ENCODE data around the gene TPST1. TPM values are rescaled to one million over a fixed set of nuclear protein-coding genes. Genes with fewer than 3 reads are reported as not detected.
"Not testable (repeated sequence)": the region's sequence is repeated elsewhere in the genome, so short reads cannot be mapped to it uniquely, and the experiment has no call there.

TPST1 gene
- 20.4 and 24.6 TPM in 2 replicates for total RNA-seq (2014; rRNA removed; shearing (Covaris generic))

DNA sequence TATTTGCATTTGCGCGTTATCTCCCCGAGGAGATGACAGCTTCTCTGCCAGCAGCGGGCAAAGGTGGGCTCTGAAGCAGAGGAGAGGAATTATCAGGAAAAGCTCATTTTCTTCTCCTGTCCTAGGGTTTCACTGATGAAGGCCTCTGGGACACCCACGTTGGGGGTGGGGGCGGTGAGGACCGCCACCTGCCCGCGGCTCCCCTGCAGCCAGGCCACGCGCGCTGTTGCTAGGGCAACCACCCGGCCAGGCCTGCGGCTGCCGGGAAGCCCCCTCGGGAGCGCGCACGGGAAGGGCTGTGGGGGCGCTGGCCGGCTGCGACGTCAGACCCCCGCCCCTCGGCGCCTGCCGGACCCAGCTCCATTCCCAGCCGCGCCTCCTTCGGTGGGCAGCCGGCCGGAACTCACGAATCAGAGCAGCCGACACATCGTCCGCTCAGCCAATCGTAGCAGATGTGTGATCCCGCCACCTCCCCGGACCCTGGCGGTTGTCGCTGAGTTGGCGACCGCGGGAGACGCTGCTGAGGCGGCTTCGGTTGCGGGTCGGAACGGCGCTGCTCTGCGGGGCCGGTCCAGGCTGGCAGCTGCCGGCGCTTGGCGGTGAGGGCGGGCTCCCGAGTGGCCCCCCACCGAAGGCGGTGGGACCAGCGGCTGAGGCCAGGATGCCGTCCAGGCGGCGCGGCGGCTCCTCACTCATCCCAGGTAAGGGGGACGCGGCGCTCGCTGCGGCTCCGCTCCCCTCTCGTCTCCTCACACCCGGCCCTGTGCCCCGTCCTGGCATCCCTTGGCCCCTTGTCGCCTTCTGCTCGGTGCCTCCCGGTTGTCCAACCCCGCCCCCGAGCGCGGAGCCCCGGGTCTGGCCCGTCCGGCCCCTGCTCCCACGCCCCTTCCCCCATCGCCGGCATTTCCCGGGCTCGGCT is at the start of gene TPST1:
Gene TPST1, plus strand, starts transcription at position 513 of the 919 bp plus-strand sequence. CDS start 35,092 bp downstream, outside the sequence.
- peak within 1 kb of the TSS; percentile 98 for H3K4me3 ChIP-seq (ENCODE audit: insufficient read depth, low read depth, low read length)
- no peaks in the 10 kb centered on the region for H3K36me3 ChIP-seq (replicated peaks; ENCODE audit: control insufficient read depth, insufficient read depth, low read length)
- peaks cover 9% of the 10 kb centered on the region for H3K27me3 ChIP-seq (ENCODE audit: control insufficient read depth, insufficient read depth, low read length)
- DNase-seq: peak; percentile 99

GRCh38 chr7:66156035-66156434 is 49.1 kb upstream of the TPST1 start:
- H3K4me3 ChIP-seq (ENCODE audit: insufficient read depth, low read depth, low read length); DNase-seq; H3K27me3 ChIP-seq (ENCODE audit: control insufficient read depth, insufficient read depth, low read length); H3K36me3 ChIP-seq (replicated peaks; ENCODE audit: control insufficient read depth, insufficient read depth, low read length): not testable (repeated sequence)

DNA sequence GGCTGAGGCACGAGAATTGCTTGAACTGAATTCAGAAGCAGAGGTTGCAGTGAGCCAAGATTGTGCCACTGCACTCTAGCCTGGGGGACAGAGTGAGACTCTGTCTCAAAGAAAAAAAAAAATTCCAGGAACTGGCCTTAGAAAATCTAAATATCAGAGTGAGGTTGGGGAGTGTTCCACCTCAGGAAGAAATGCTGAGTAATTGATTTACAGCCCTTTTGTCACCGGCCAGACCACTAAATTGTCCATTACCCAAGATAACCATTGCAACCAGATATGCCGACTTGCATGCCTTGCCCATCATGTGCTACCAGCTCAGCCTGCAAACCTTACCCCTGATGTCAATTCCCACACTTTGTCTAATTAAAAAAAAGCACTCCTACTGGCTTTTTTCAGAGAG is 48.1 kb upstream of the TPST1 start:
- H3K4me3 ChIP-seq (ENCODE audit: insufficient read depth, low read depth, low read length): no peak overlapping the region
- H3K27me3 ChIP-seq (ENCODE audit: control insufficient read depth, insufficient read depth, low read length): no peaks in the 10 kb centered on the region
- DNase-seq: no peak
- H3K36me3 ChIP-seq (replicated peaks; ENCODE audit: control insufficient read depth, insufficient read depth, low read length): peaks cover 4% of the 10 kb centered on the region

DNA sequence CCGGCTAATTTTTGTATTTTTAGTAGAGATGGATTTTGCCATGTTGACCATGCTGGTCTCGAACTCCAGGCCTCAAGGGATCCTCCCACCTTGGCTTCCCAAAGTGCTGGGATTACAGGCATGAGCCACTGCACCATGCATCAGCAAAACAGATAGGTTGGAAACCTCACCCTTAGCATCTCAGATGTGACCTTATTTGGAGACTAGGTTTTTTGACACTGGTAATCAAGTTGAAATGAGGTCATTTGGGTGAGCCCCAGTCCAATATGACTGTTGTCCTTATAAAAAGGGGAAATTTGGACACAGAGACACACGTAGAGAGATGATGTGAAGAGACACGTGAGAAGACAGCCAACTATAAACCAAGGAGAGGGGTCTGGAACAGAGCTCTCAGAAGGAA is 42.5 kb upstream of the TPST1 start:
- H3K4me3 ChIP-seq (ENCODE audit: insufficient read depth, low read depth, low read length): no peak overlapping the region
- H3K27me3 ChIP-seq (ENCODE audit: control insufficient read depth, insufficient read depth, low read length): no peaks in the 10 kb centered on the region
- no peaks in the 10 kb centered on the region for H3K36me3 ChIP-seq (replicated peaks; ENCODE audit: control insufficient read depth, insufficient read depth, low read length)
- DNase-seq: no peak

DNA sequence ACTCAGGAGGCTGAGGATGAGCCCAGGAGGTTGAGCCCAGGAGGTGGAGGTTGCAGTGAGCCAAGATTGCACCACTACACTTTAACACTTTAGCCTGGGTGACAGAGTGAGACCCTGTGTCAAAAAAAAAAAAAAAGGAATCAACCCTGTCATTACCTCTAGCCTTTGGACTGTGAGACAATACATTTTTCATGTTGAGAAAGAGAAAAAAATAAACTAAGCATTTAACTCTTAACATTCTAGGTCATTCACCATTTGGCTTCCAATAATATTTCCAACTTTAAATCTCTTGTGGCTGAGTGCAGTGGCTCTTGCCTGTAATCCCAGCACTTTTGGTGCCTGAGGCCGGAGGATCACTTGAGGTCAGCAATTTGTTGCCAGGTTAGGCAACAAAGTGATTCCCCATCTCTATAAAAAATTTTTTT is 41.9 kb upstream of the TPST1 start:
- Histone ChIP-seq H3K36me3 (replicated peaks; ENCODE audit: control insufficient read depth, insufficient read depth, low read length) (no peaks in the 10 kb centered on the region), H3K27me3 (ENCODE audit: control insufficient read depth, insufficient read depth, low read length) (no peaks in the 10 kb centered on the region), H3K4me3 (ENCODE audit: insufficient read depth, low read depth, low read length) (no peak overlapping the region)
- no peak for DNase-seq

GRCh38 chr7:66164356-66164755 is 40.8 kb upstream of the TPST1 start:
- H3K36me3 ChIP-seq (replicated peaks; ENCODE audit: control insufficient read depth, insufficient read depth, low read length): no peaks in the 10 kb centered on the region
- no peaks in the 10 kb centered on the region for H3K27me3 ChIP-seq (ENCODE audit: control insufficient read depth, insufficient read depth, low read length)
- H3K4me3 ChIP-seq (ENCODE audit: insufficient read depth, low read depth, low read length): no peak overlapping the region
- DNase-seq: no peak

DNA sequence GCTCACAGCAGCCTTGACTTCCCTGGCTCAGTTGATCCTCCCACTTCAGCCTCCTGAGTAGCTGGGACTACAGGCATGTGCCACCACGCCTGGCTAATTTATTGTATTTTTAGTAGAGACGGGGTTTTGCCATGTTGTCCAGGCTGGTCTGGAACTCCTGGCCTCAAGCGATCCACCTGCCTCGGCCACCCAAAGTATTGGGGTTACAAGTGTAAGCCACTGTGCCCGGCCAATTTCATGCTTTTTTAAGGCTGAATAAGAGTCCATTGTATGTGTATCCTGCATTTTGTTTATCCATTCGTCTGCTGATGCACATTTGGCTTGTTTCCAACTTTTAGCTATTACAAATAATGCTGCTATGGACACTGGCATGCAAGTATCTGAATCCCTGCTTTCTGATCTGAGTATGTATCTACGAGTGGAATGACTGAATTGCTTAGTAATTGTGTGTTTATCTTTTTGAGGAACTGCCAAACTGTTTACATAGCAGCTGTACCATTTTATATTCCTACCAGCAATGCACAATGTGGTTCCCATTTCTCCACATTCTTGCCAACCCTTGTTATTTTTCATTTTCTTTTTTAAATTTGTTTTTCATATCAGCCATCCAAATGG is 37.3 kb upstream of the TPST1 start:
- Histone ChIP-seq H3K4me3 (ENCODE audit: insufficient read depth, low read depth, low read length) (no peak overlapping the region), H3K27me3 (ENCODE audit: control insufficient read depth, insufficient read depth, low read length) (no peaks in the 10 kb centered on the region)
- no peak for DNase-seq

DNA sequence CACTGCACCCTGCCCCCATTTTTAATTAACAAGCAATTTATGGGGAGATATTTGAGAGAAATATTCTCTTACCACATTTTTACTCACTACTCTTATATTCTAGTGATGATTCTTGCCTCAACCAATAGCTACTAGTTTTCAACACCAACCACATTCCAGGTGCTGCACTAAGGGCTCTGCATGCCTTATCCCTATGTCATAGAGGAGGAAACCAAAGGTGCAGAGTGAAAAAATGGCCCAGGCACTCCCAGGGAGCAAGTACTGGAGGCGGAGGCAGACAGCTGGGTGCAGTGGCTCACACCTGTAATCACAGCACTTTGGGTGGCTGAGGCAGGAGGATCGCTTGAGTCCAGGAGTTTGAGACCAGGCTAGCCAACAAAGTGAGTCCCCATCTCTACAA is 35.5 kb upstream of the TPST1 start:
- Histone ChIP-seq H3K27me3 (ENCODE audit: control insufficient read depth, insufficient read depth, low read length) (no peaks in the 10 kb centered on the region), H3K36me3 (replicated peaks; ENCODE audit: control insufficient read depth, insufficient read depth, low read length) (no peaks in the 10 kb centered on the region), H3K4me3 (ENCODE audit: insufficient read depth, low read depth, low read length) (no peak overlapping the region)
- DNase-seq: no peak

More for the DNA sequence above, 37.3 kb upstream of the TPST1 start:
- H3K36me3 ChIP-seq (replicated peaks; ENCODE audit: control insufficient read depth, insufficient read depth, low read length): no peaks in the 10 kb centered on the region

DNA sequence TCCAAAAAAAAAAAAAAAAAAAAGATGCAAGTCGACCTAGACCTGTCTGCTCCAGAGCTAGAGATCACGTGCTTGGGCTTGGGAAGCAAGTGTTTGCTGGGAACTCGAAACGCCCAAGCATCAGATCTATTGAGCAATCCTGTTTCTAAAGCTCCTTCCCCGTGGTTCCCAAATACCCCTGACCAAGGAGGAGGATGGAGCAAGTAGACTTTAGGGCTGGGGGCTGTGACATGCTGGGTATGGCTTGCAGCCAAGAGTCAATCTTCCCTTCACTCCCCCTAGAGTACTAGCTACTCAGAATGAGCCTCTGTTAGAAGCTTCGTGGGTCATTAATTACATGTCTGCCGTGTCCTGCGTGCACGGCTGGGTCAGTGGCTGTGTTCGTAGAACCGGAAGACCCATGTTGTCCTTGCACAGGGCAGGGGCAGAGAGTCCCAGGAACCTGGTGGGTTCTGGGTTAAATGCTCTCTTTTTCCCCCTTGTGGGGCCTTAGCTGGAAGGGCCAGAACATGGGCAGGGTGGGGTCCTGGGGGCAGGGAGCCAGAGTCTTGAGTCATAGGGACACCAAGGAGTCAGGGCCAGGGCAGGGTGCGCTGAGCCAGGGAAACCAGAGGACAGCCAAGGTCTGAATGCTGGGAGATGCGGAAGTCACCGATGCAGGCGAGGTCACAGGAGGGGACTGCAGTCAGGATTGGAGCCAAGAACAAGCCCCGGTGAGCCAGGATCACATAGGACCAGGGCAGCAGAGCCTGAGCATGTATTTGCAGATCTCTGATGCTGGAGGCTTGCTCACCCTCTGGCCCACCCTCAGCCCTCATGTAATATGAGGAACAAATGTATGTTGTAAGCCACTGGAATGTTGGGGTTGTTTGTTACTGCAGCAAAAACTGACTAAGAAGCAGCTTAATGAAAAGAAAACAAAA is 34.6 kb upstream of the TPST1 start:
- H3K4me3 ChIP-seq (ENCODE audit: insufficient read depth, low read depth, low read length): no peak overlapping the region
- no peaks in the 10 kb centered on the region for H3K27me3 ChIP-seq (ENCODE audit: control insufficient read depth, insufficient read depth, low read length)
- no peaks in the 10 kb centered on the region for H3K36me3 ChIP-seq (replicated peaks; ENCODE audit: control insufficient read depth, insufficient read depth, low read length)
- DNase-seq: no peak

GRCh38 chr7:66172536-66173401 is 32.4 kb upstream of the TPST1 start:
- H3K27me3 ChIP-seq (ENCODE audit: control insufficient read depth, insufficient read depth, low read length); H3K4me3 ChIP-seq (ENCODE audit: insufficient read depth, low read depth, low read length); DNase-seq; H3K36me3 ChIP-seq (replicated peaks; ENCODE audit: control insufficient read depth, insufficient read depth, low read length): not testable (repeated sequence)

- Histone ChIP-seq H3K4me3 (ENCODE audit: insufficient read depth, low read depth, low read length) (no peak overlapping the region), H3K36me3 (replicated peaks; ENCODE audit: control insufficient read depth, insufficient read depth, low read length) (no peaks in the 10 kb centered on the region)
- no peak for DNase-seq
These were observed 31.3 kb upstream of the TPST1 start for GRCh38 chr7:66173856-66174255.

DNA sequence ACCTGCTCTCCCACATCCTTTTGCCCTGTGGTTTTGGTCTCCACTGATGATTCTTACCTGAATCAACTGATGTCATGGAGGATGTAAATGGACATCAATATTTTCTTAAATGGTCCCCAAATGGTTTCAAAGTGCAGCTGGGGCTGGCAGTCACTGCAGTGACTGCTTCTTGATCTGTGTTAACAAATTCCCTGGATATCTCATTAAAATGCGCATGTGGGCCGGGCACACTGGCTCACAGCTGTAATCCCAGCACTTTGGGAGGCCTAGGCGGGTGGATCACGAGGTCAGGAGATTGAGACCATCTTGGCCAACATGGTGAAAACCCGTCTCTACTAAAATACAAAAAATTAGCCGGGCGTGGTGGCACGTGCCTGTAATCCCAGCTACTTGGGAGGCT is 30.1 kb upstream of the TPST1 start:
- DNase-seq; H3K4me3 ChIP-seq (ENCODE audit: insufficient read depth, low read depth, low read length); H3K36me3 ChIP-seq (replicated peaks; ENCODE audit: control insufficient read depth, insufficient read depth, low read length): not testable (repeated sequence)

More at GRCh38 chr7:66173856-66174255, 31.3 kb upstream of the TPST1 start:
- no peaks in the 10 kb centered on the region for H3K27me3 ChIP-seq (ENCODE audit: control insufficient read depth, insufficient read depth, low read length)

GRCh38 chr7:66176914-66177313 is 28.2 kb upstream of the TPST1 start:
- no peaks in the 10 kb centered on the region for H3K27me3 ChIP-seq (ENCODE audit: control insufficient read depth, insufficient read depth, low read length)
- DNase-seq: no peak
- H3K4me3 ChIP-seq (ENCODE audit: insufficient read depth, low read depth, low read length): no peak overlapping the region
- H3K36me3 ChIP-seq (replicated peaks; ENCODE audit: control insufficient read depth, insufficient read depth, low read length): no peaks in the 10 kb centered on the region

More for the DNA sequence above, 30.1 kb upstream of the TPST1 start:
- H3K27me3 ChIP-seq (ENCODE audit: control insufficient read depth, insufficient read depth, low read length): not testable (repeated sequence)

Measured in H7 (cell line).